ENCODE results near the gene INAVA.
"Not testable (repeated sequence)": the region's sequence is repeated elsewhere in the genome, so short reads cannot be mapped to it uniquely, and the experiment has no call there.

The INAVA gene

GRCh38 chr1:200922406-200922805 is 27.7 kb downstream of the INAVA start:
- TF ChIP-seq CTCF (IDR thresholded peaks at IDR 0.05; ENCODE audit: extremely low read depth, missing control alignments) = no peak
- DNase-seq (ENCODE audit: low spot score) = no peak

GRCh38 chr1:200923601-200924000 is 28.9 kb downstream of the INAVA start:
- no peak for DNase-seq (ENCODE audit: low spot score)
- no peak for TF ChIP-seq CTCF (IDR thresholded peaks at IDR 0.05; ENCODE audit: extremely low read depth, missing control alignments)

GRCh38 chr1:200925831-200926230 is 31.1 kb downstream of the INAVA start:
- DNase-seq (ENCODE audit: low spot score) = no peak
- TF ChIP-seq CTCF (IDR thresholded peaks at IDR 0.05; ENCODE audit: extremely low read depth, missing control alignments) = no peak

GRCh38 chr1:200929530-200930278 is 35.0 kb downstream of the INAVA start:
- TF ChIP-seq CTCF (IDR thresholded peaks at IDR 0.05; ENCODE audit: extremely low read depth, missing control alignments) = no peak
- DNase-seq (ENCODE audit: low spot score) = no peak

GRCh38 chr1:200930285-200930684 is 35.6 kb downstream of the INAVA start:
- not testable (repeated sequence) for DNase-seq (ENCODE audit: low spot score)

- DNase-seq (ENCODE audit: low spot score) = no peak
- no peak for TF ChIP-seq CTCF (IDR thresholded peaks at IDR 0.05; ENCODE audit: extremely low read depth, missing control alignments)
These were observed 37.1 kb downstream of the INAVA start for GRCh38 chr1:200931776-200932175.

- TF ChIP-seq CTCF (IDR thresholded peaks at IDR 0.05; ENCODE audit: extremely low read depth, missing control alignments) = no peak
- DNase-seq (ENCODE audit: low spot score) = no peak
These were observed 40.1 kb downstream of the INAVA start for GRCh38 chr1:200934676-200935245.

GRCh38 chr1:200935286-200935962 is 40.7 kb downstream of the INAVA start:
- DNase-seq (ENCODE audit: low spot score) = not testable (repeated sequence)
